NCI-H82 treated with DMSO at 0.1 percent for 48 hours (cell line): ENCODE data around the gene TSPEAR.

ENCODE experiments used
- DNase-seq: peaks from one replicate; lab custom pipeline; 2025; ENCODE audit not compliant: unreplicated experiment; lab: John Stamatoyannopoulos, UW

Gene TSPEAR

GRCh38 chr21:44741921-44742320, 30.5 kb upstream of the TSPEAR start:
- no peak for DNase-seq

GRCh38 chr21:44740742-44741141, 29.4 kb upstream of the TSPEAR start:
- DNase-seq: no peak

- no peak for DNase-seq
Measured at GRCh38 chr21:44739316-44739715, 27.9 kb upstream of the TSPEAR start.

GRCh38 chr21:44738621-44739020, 27.2 kb upstream of the TSPEAR start:
- DNase-seq: no peak

GRCh38 chr21:44737706-44738354, 26.5 kb upstream of the TSPEAR start:
- DNase-seq: no peak

- DNase-seq: no peak
Measured at GRCh38 chr21:44736291-44737004, 25.1 kb upstream of the TSPEAR start.

GRCh38 chr21:44735821-44736220, 24.4 kb upstream of the TSPEAR start:
- DNase-seq: no peak

- DNase-seq: no peak
Measured at GRCh38 chr21:44734841-44735240, 23.5 kb upstream of the TSPEAR start.

- no peak for DNase-seq
Measured at GRCh38 chr21:44734026-44734745, 22.8 kb upstream of the TSPEAR start.

- DNase-seq: no peak
Measured at GRCh38 chr21:44732956-44733355, 21.6 kb upstream of the TSPEAR start.

GRCh38 chr21:44732263-44732662, 20.9 kb upstream of the TSPEAR start:
- DNase-seq: no peak

- no peak for DNase-seq
Measured at GRCh38 chr21:44730951-44731579, 19.7 kb upstream of the TSPEAR start.

GRCh38 chr21:44730028-44730395, 18.6 kb upstream of the TSPEAR start:
- no peak for DNase-seq

GRCh38 chr21:44729336-44730027, 18.1 kb upstream of the TSPEAR start:
- no peak for DNase-seq

- DNase-seq: no peak
Measured at GRCh38 chr21:44728716-44729115, 17.3 kb upstream of the TSPEAR start.

- DNase-seq: no peak
Measured at GRCh38 chr21:44727757-44728156, 16.4 kb upstream of the TSPEAR start.

GRCh38 chr21:44727321-44727720, 15.9 kb upstream of the TSPEAR start:
- no peak for DNase-seq

- no peak for DNase-seq
Measured at GRCh38 chr21:44726826-44727225, 15.5 kb upstream of the TSPEAR start.

- DNase-seq: no peak
Measured at GRCh38 chr21:44724926-44725325, 13.6 kb upstream of the TSPEAR start.

GRCh38 chr21:44724196-44724595, 12.8 kb upstream of the TSPEAR start:
- DNase-seq: no peak
